Activated naive CD8-positive, alpha-beta T cell treated with anti-CD3 and anti-CD28 coated beads, Interleukin-2, amount 10 ng/mL, durations not matched to agents 7 days and 5 days (primary cell): ENCODE results near the gene GRK5. TPM values are rescaled to one million over a fixed set of nuclear protein-coding genes. Genes with fewer than 3 reads are reported as not detected.

Experiments used
- ATAC-seq: fragments of 150-1000 bp; cut with Tn5 transposase; one replicate; pipeline ENCODE4 v1.10.0; 2021; ENCODE audit warnings: low read depth, moderate library complexity
- POLR2A ChIA-PET: fragments of 350-600 bp; sonication (Branson Sonifier 250); formaldehyde crosslinking; loops from one replicate; lab custom pipeline; 2021; ENCODE audit warnings: antibody characterized with exemption; lab: Charles Lee
- DNase-seq: peaks from one replicate; pipeline ENCODE4 v3.0.0; 2021
- H3K27ac Mint-ChIP-seq: one replicate; pipeline ENCODE4 v1.8.0; 2022; ENCODE audit warnings: mild to moderate bottlenecking, mixed read lengths
- H3K27me3 Mint-ChIP-seq: one replicate; pipeline ENCODE4 v1.8.0; 2022; ENCODE audit warnings: mild to moderate bottlenecking, moderate library complexity, mixed read lengths
- H3K36me3 Mint-ChIP-seq: one replicate; pipeline ENCODE4 v1.8.0; 2021; ENCODE audit warnings: mild to moderate bottlenecking, mixed read lengths
- H3K4me1 Mint-ChIP-seq: one replicate; pipeline ENCODE4 v1.8.0; 2021; ENCODE audit warnings: mixed read lengths
- H3K4me3 Mint-ChIP-seq: one replicate; pipeline ENCODE4 v1.8.0; 2022; ENCODE audit warnings: mild to moderate bottlenecking, moderate library complexity, mixed read lengths
- H3K9me3 Mint-ChIP-seq: one replicate; pipeline ENCODE4 v1.8.0; 2021; ENCODE audit warnings: mixed read lengths
- total RNA-seq, 2 experiments: library from RNA; stranded (reverse); gene quantifications; one replicate each; pipeline ENCODE4 v1.2.3, GENCODE V29; 2021

Gene GRK5
- total RNA-seq, 2 experiments from 2014 or later = 19.6 to 21.8 TPM

- peaks cover 67% of the 10 kb centered on the region for H3K4me1 Mint-ChIP-seq
- ATAC-seq (peak; percentile 78), DNase-seq (peak; percentile 73)
- H3K27ac Mint-ChIP-seq = peak overlapping the region; percentile 98
- H3K4me3 Mint-ChIP-seq = peak overlapping the region; percentile 88
- H3K36me3 Mint-ChIP-seq = peaks cover 4% of the 10 kb centered on the region
- POLR2A ChIA-PET = interaction anchor here (0.6 to 3.9 kb wide), 10 partner anchors 13 to 566 kb away, joined by 3 to 25 read pairs (median 6); partner anchors contain the start of genes GRK5 and MCMBP
- peaks cover 15% of the 10 kb centered on the region for H3K27me3 Mint-ChIP-seq
- no peaks in the 10 kb centered on the region for H3K9me3 Mint-ChIP-seq
Observed at GRCh38 chr10:119306514-119306951, 99.2 kb downstream of the GRK5 start.

GRCh38 chr10:119306986-119307392 is 99.6 kb downstream of the GRK5 start:
- peak overlapping the region; percentile 98 for H3K27ac Mint-ChIP-seq
- no peaks in the 10 kb centered on the region for H3K9me3 Mint-ChIP-seq
- peak overlapping the region; percentile 88 for H3K4me3 Mint-ChIP-seq
- peaks cover 63% of the 10 kb centered on the region for H3K4me1 Mint-ChIP-seq
- peaks cover 15% of the 10 kb centered on the region for H3K27me3 Mint-ChIP-seq
- POLR2A ChIA-PET = interaction anchor here (1.2 to 3.9 kb wide), 5 partner anchors 14 to 100 kb away, joined by 3 to 25 read pairs (median 11); partner anchors contain the start of gene GRK5
- peaks cover 4% of the 10 kb centered on the region for H3K36me3 Mint-ChIP-seq
- DNase-seq = no peak
- ATAC-seq = no peak

- Mint-ChIP-seq H3K27me3 (peaks cover 23% of the 10 kb centered on the region), H3K9me3 (peaks cover 7% of the 10 kb centered on the region), H3K27ac (no peak overlapping the region), H3K36me3 (peaks cover 11% of the 10 kb centered on the region), H3K4me1 (peaks cover 61% of the 10 kb centered on the region), H3K4me3 (no peak overlapping the region)
- ATAC-seq (no peak), DNase-seq (no peak)
- POLR2A ChIA-PET = interaction anchor here (0.6 to 3.9 kb wide), 2 partner anchors 40 to 235 kb away, joined by 3 to 16 read pairs; no protein-coding TSS in a partner anchor
Observed at GRCh38 chr10:119308089-119308488, 100.7 kb downstream of the GRK5 start.

GRCh38 chr10:119308551-119309422 is 101.4 kb downstream of the GRK5 start:
- no peak for ATAC-seq
- H3K27ac Mint-ChIP-seq = no peak overlapping the region
- H3K4me1 Mint-ChIP-seq = peaks cover 63% of the 10 kb centered on the region
- no peak overlapping the region for H3K4me3 Mint-ChIP-seq
- H3K27me3 Mint-ChIP-seq = peaks cover 26% of the 10 kb centered on the region
- no peak for DNase-seq
- H3K36me3 Mint-ChIP-seq = peaks cover 11% of the 10 kb centered on the region
- H3K9me3 Mint-ChIP-seq = peaks cover 7% of the 10 kb centered on the region
- POLR2A ChIA-PET = interaction anchor here (0.6 to 3.9 kb wide), 2 partner anchors 40 to 234 kb away, joined by 3 to 16 read pairs; no protein-coding TSS in a partner anchor

GRCh38 chr10:119309423-119309770 is 102.0 kb downstream of the GRK5 start:
- Mint-ChIP-seq H3K4me1 (peaks cover 66% of the 10 kb centered on the region), H3K27me3 (peaks cover 26% of the 10 kb centered on the region), H3K27ac (no peak overlapping the region), H3K4me3 (no peak overlapping the region), H3K36me3 (peaks cover 11% of the 10 kb centered on the region), H3K9me3 (peaks cover 7% of the 10 kb centered on the region)
- no peak for ATAC-seq
- POLR2A ChIA-PET = no interaction called here
- DNase-seq = no peak

GRCh38 chr10:119310806-119311205 is 103.4 kb downstream of the GRK5 start:
- POLR2A ChIA-PET = interaction anchor here (1.5 kb wide), 1 partner anchor 9 kb away, joined by 3 read pairs; no protein-coding TSS in a partner anchor
- Mint-ChIP-seq H3K4me3 (no peak overlapping the region), H3K4me1 (peaks cover 65% of the 10 kb centered on the region), H3K27ac (no peak overlapping the region), H3K27me3 (peaks cover 28% of the 10 kb centered on the region), H3K9me3 (peaks cover 7% of the 10 kb centered on the region), H3K36me3 (peaks cover 11% of the 10 kb centered on the region)
- no peak for ATAC-seq
- no peak for DNase-seq

GRCh38 chr10:119312241-119312640 is 104.9 kb downstream of the GRK5 start:
- no peak overlapping the region for H3K4me3 Mint-ChIP-seq
- DNase-seq = no peak
- H3K27ac Mint-ChIP-seq = no peak overlapping the region
- H3K36me3 Mint-ChIP-seq = peaks cover 11% of the 10 kb centered on the region
- POLR2A ChIA-PET = interaction anchor here (1.2 to 1.5 kb wide), 2 partner anchors 11 to 38 kb away, joined by 3 read pairs; no protein-coding TSS in a partner anchor
- peaks cover 7% of the 10 kb centered on the region for H3K9me3 Mint-ChIP-seq
- peaks cover 29% of the 10 kb centered on the region for H3K27me3 Mint-ChIP-seq
- ATAC-seq = no peak
- peaks cover 60% of the 10 kb centered on the region for H3K4me1 Mint-ChIP-seq

- Mint-ChIP-seq H3K4me3 (peak overlapping the region; percentile 41), H3K27me3 (peaks cover 35% of the 10 kb centered on the region), H3K4me1 (peaks cover 55% of the 10 kb centered on the region), H3K36me3 (peaks cover 11% of the 10 kb centered on the region), H3K27ac (peak overlapping the region; percentile 78), H3K9me3 (peaks cover 7% of the 10 kb centered on the region)
- ATAC-seq = no peak
- DNase-seq = no peak
- POLR2A ChIA-PET = no interaction called here
Observed at GRCh38 chr10:119313024-119313423, 105.7 kb downstream of the GRK5 start.

GRCh38 chr10:119313644-119314043 is 106.3 kb downstream of the GRK5 start:
- Mint-ChIP-seq H3K4me3 (no peak overlapping the region), H3K27me3 (peaks cover 40% of the 10 kb centered on the region), H3K36me3 (peaks cover 11% of the 10 kb centered on the region), H3K27ac (no peak overlapping the region), H3K9me3 (peaks cover 7% of the 10 kb centered on the region), H3K4me1 (peaks cover 55% of the 10 kb centered on the region)
- POLR2A ChIA-PET = interaction anchor here (0.6 kb wide), 1 partner anchor 348 kb away, joined by 4 read pairs; no protein-coding TSS in a partner anchor
- DNase-seq (peak; percentile 60), ATAC-seq (peak; percentile 57)

GRCh38 chr10:119314061-119314460 is 106.7 kb downstream of the GRK5 start:
- DNase-seq (no peak), ATAC-seq (no peak)
- peaks cover 11% of the 10 kb centered on the region for H3K36me3 Mint-ChIP-seq
- H3K4me3 Mint-ChIP-seq = no peak overlapping the region
- peaks cover 7% of the 10 kb centered on the region for H3K9me3 Mint-ChIP-seq
- POLR2A ChIA-PET = interaction anchor here (0.6 kb wide), 1 partner anchor 348 kb away, joined by 4 read pairs; no protein-coding TSS in a partner anchor
- H3K27me3 Mint-ChIP-seq = peaks cover 41% of the 10 kb centered on the region
- no peak overlapping the region for H3K27ac Mint-ChIP-seq
- peaks cover 55% of the 10 kb centered on the region for H3K4me1 Mint-ChIP-seq

- no peak for DNase-seq
- Mint-ChIP-seq H3K9me3 (peaks cover 7% of the 10 kb centered on the region), H3K27ac (no peak overlapping the region), H3K4me1 (peaks cover 52% of the 10 kb centered on the region), H3K4me3 (no peak overlapping the region), H3K36me3 (peaks cover 11% of the 10 kb centered on the region), H3K27me3 (peaks cover 41% of the 10 kb centered on the region)
- POLR2A ChIA-PET = interaction anchor here (0.6 kb wide), 1 partner anchor 347 kb away, joined by 4 read pairs; no protein-coding TSS in a partner anchor
- ATAC-seq = no peak
Observed at GRCh38 chr10:119314486-119314885, 107.1 kb downstream of the GRK5 start.

- H3K4me3 Mint-ChIP-seq = no peak overlapping the region
- ATAC-seq = peak; percentile 75
- H3K4me1 Mint-ChIP-seq = peaks cover 50% of the 10 kb centered on the region
- POLR2A ChIA-PET = no interaction called here
- peaks cover 37% of the 10 kb centered on the region for H3K27me3 Mint-ChIP-seq
- H3K36me3 Mint-ChIP-seq = peaks cover 13% of the 10 kb centered on the region
- H3K27ac Mint-ChIP-seq = no peak overlapping the region
- H3K9me3 Mint-ChIP-seq = peaks cover 7% of the 10 kb centered on the region
- peak; percentile 61 for DNase-seq
Observed at GRCh38 chr10:119315128-119316001, 108.0 kb downstream of the GRK5 start.

- Mint-ChIP-seq H3K4me3 (no peak overlapping the region), H3K9me3 (peaks cover 7% of the 10 kb centered on the region), H3K36me3 (peaks cover 15% of the 10 kb centered on the region), H3K27ac (no peak overlapping the region), H3K4me1 (peaks cover 47% of the 10 kb centered on the region), H3K27me3 (peaks cover 30% of the 10 kb centered on the region)
- DNase-seq = no peak
- POLR2A ChIA-PET = no interaction called here
- no peak for ATAC-seq
Observed at GRCh38 chr10:119316002-119316358, 108.6 kb downstream of the GRK5 start.
